ENCODE results near the gene NOP14.
"Not testable (repeated sequence)": the region's sequence is repeated elsewhere in the genome, so short reads cannot be mapped to it uniquely, and the experiment has no call there.

NOP14 gene

DNA sequence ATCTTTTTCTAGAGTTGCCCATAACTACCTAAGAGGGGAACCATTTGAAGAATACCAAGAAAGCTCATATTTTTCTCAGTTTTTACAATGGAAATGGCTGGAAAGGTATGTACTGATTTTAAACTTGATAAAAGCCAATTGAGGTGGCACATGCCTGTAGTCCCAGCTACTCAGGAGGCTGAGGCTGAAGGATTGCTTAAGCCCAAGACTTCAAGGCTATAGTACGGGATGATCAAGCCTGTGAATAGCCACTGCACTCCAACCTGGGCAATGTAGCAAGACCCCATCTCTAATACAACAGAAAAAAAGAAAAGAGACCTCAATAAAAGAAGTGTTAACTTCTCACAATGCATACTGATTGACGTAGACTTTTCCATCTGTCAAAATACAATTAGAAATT lies 44.5 kb upstream of the NOP14 start:
- H3K36me3 ChIP-seq (ENCODE audit: control insufficient read depth, insufficient read depth, low read length): no peaks in the 10 kb centered on the region
- WGBS (ENCODE audit: extremely low coverage, insufficient coverage, low lambda C conversion rate): no CpG with 5 or more reads among the region's 2 CpGs
- H3K18ac ChIP-seq (ENCODE audit: low read length): no peak overlapping the region

DNA sequence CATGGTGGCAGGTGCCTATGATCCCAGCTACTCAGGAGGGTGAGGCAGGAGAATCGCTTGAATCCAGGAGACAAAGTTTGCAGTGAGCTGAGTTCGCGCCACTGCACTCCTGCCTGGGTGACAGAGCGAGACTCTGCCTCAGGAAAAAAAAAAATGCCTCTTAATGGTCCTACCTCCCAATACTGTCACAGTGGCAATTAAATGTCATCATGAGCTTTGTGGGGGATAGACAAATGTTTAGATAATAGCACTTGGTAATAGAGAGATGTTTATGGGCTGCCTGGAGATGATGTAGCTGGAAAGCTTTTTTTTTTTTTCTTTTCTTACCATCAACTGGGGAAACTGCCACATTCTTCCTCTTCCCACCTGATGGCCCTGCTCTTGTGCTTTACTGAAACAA lies 33.2 kb upstream of the NOP14 start:
- no CpG with 5 or more reads among the region's 4 CpGs for WGBS (ENCODE audit: extremely low coverage, insufficient coverage, low lambda C conversion rate)
- Histone ChIP-seq H2BK120ac (ENCODE audit: low read depth, low read length) (no peak overlapping the region), H3K4me2 (ENCODE audit: low read length) (no peak overlapping the region), H2BK5ac (ENCODE audit: low read length) (no peak overlapping the region), H3K27me3 (ENCODE audit: insufficient read depth, low read length, poor library complexity) (no peaks in the 10 kb centered on the region), H3K9ac (ENCODE audit: low read length) (no peak overlapping the region), H3K36me3 (ENCODE audit: control insufficient read depth, insufficient read depth, low read length) (no peaks in the 10 kb centered on the region), H3K18ac (ENCODE audit: low read length) (no peak overlapping the region), H4K8ac (ENCODE audit: low read depth, low read length) (no peak overlapping the region), H3K4ac (ENCODE audit: low read depth, low read length) (no peak overlapping the region), H3K27ac (ENCODE audit: low read depth, low read length) (no peak overlapping the region), H3K79me2 (ENCODE audit: control insufficient read depth, insufficient read depth, low read length) (no peaks in the 10 kb centered on the region), H4K5ac (ENCODE audit: low read length) (no peak overlapping the region), H3K79me1 (ENCODE audit: low read length) (no peaks in the 10 kb centered on the region), H3K4me1 (ENCODE audit: control insufficient read depth, low read depth, low read length) (no peaks in the 10 kb centered on the region), H3K56ac (ENCODE audit: low read length) (no peak overlapping the region), H2AK5ac (ENCODE audit: low read length) (no peak overlapping the region), H3K4me3 (ENCODE audit: low read length) (no peak overlapping the region), H3K23ac (ENCODE audit: low read length) (no peak overlapping the region), H2BK15ac (replicated peaks; ENCODE audit: low read depth) (no peak overlapping the region)
- no peak for DNase-seq

More for the DNA sequence above, 44.5 kb upstream of the NOP14 start:
- Histone ChIP-seq H3K79me2 (ENCODE audit: control insufficient read depth, insufficient read depth, low read length) (no peaks in the 10 kb centered on the region), H3K23ac (ENCODE audit: low read length) (no peak overlapping the region), H3K4me1 (ENCODE audit: control insufficient read depth, low read depth, low read length) (no peaks in the 10 kb centered on the region), H3K4me2 (ENCODE audit: low read length) (no peak overlapping the region), H3K4ac (ENCODE audit: low read depth, low read length) (no peak overlapping the region), H4K5ac (ENCODE audit: low read length) (no peak overlapping the region), H3K27ac (ENCODE audit: low read depth, low read length) (no peak overlapping the region), H3K79me1 (ENCODE audit: low read length) (no peaks in the 10 kb centered on the region), H2BK120ac (ENCODE audit: low read depth, low read length) (no peak overlapping the region), H3K9ac (ENCODE audit: low read length) (no peak overlapping the region), H2BK5ac (ENCODE audit: low read length) (no peak overlapping the region), H3K56ac (ENCODE audit: low read length) (no peak overlapping the region), H4K8ac (ENCODE audit: low read depth, low read length) (no peak overlapping the region), H3K4me3 (ENCODE audit: low read length) (no peak overlapping the region), H2AK5ac (ENCODE audit: low read length) (no peak overlapping the region), H3K27me3 (ENCODE audit: insufficient read depth, low read length, poor library complexity) (no peaks in the 10 kb centered on the region), H2BK15ac (replicated peaks; ENCODE audit: low read depth) (no peak overlapping the region)
- DNase-seq: no peak

DNA sequence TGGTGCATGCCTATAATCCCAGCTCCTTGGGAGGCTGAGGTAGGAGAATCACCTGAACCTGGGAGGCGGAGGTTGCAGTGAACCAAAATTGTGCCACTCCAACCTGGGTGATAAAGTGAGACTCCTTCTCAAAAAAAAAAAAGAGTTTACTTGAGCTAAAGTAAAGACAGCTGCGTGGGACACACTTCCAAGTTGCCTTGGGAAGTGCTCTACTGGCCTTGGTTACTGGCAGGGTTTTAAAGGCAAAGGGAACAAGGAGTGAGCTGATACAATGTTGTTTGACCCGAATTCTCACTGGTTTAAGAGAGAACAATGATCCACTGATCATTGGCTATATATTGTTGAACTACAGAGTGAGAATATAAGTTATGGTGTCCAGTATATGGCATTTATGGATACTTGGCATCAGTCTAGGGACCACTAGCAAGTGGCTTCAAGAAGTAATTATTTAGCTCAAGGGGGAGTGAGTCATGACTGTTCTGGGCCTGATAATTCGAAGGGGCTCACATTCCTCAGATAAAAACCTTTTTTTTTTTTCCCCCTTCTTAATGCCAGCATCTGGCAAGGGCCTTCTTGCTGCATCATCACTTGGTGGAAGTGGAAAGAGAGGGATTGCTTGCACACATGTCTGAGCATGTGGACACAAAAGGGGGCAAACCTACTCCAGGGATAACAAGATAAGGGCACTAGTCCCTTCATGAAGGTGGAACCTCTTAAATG lies 32.5 kb upstream of the NOP14 start:
- DNase-seq: no peak
- Histone ChIP-seq H2BK5ac (ENCODE audit: low read length) (no peak overlapping the region), H3K4me1 (ENCODE audit: control insufficient read depth, low read depth, low read length) (no peaks in the 10 kb centered on the region)

DNA sequence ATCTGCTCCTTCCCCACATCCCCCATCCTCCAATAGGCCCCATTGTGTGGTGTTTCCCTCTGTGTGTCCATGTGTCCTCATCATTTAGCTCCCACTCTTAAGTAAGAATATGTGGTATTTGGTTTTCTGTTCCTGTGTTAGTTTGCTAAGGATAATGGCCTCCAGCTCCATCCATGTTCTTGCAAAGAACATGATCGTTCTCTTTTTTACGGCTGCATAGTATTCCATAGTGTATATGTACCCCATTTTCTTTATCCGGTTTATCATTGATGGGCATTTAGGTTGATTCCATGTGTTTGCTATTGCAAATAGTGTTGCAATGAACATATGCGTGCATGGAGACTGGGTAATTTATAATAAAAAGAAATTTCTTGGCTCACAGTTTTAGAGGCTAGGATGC lies 31.7 kb upstream of the NOP14 start:
- H3K79me1 ChIP-seq (ENCODE audit: low read length): no peaks in the 10 kb centered on the region
- no peak overlapping the region for H2BK15ac ChIP-seq (replicated peaks; ENCODE audit: low read depth)

More for the DNA sequence above, 32.5 kb upstream of the NOP14 start:
- Histone ChIP-seq H3K79me1 (ENCODE audit: low read length) (no peaks in the 10 kb centered on the region), H3K18ac (ENCODE audit: low read length) (no peak overlapping the region), H3K79me2 (ENCODE audit: control insufficient read depth, insufficient read depth, low read length) (no peaks in the 10 kb centered on the region), H2AK5ac (ENCODE audit: low read length) (no peak overlapping the region), H3K4me2 (ENCODE audit: low read length) (no peak overlapping the region), H3K27me3 (ENCODE audit: insufficient read depth, low read length, poor library complexity) (no peaks in the 10 kb centered on the region), H3K4me3 (ENCODE audit: low read length) (no peak overlapping the region), H4K5ac (ENCODE audit: low read length) (no peak overlapping the region), H2BK15ac (replicated peaks; ENCODE audit: low read depth) (no peak overlapping the region), H3K23ac (ENCODE audit: low read length) (no peak overlapping the region), H3K27ac (ENCODE audit: low read depth, low read length) (no peak overlapping the region), H3K56ac (ENCODE audit: low read length) (no peak overlapping the region), H3K9ac (ENCODE audit: low read length) (no peak overlapping the region), H3K36me3 (ENCODE audit: control insufficient read depth, insufficient read depth, low read length) (no peaks in the 10 kb centered on the region), H2BK120ac (ENCODE audit: low read depth, low read length) (no peak overlapping the region), H4K8ac (ENCODE audit: low read depth, low read length) (no peak overlapping the region), H3K4ac (ENCODE audit: low read depth, low read length) (no peak overlapping the region)
- WGBS (ENCODE audit: extremely low coverage, insufficient coverage, low lambda C conversion rate): no CpG with 5 or more reads among the region's 4 CpGs

GRCh38 chr4:2991243-2991642 lies 28.0 kb upstream of the NOP14 start:
- H3K56ac ChIP-seq (ENCODE audit: low read length): no peak overlapping the region
- no peaks in the 10 kb centered on the region for H3K79me1 ChIP-seq (ENCODE audit: low read length)
- no peak overlapping the region for H2AK5ac ChIP-seq (ENCODE audit: low read length)
- H2BK5ac ChIP-seq (ENCODE audit: low read length): no peak overlapping the region
- H3K23ac ChIP-seq (ENCODE audit: low read length): no peak overlapping the region
- no peak for DNase-seq
- no peak overlapping the region for H2BK15ac ChIP-seq (replicated peaks; ENCODE audit: low read depth)
- H3K27me3 ChIP-seq (ENCODE audit: insufficient read depth, low read length, poor library complexity): no peaks in the 10 kb centered on the region
- H3K9ac ChIP-seq (ENCODE audit: low read length): no peak overlapping the region
- no peak overlapping the region for H3K27ac ChIP-seq (ENCODE audit: low read depth, low read length)
- H3K4me3 ChIP-seq (ENCODE audit: low read length): no peak overlapping the region
- H3K4me1 ChIP-seq (ENCODE audit: control insufficient read depth, low read depth, low read length): no peaks in the 10 kb centered on the region
- no peak overlapping the region for H4K8ac ChIP-seq (ENCODE audit: low read depth, low read length)
- no peak overlapping the region for H3K4ac ChIP-seq (ENCODE audit: low read depth, low read length)
- no peak overlapping the region for H4K5ac ChIP-seq (ENCODE audit: low read length)
- H2BK120ac ChIP-seq (ENCODE audit: low read depth, low read length): no peak overlapping the region
- no peaks in the 10 kb centered on the region for H3K79me2 ChIP-seq (ENCODE audit: control insufficient read depth, insufficient read depth, low read length)
- H3K18ac ChIP-seq (ENCODE audit: low read length): no peak overlapping the region
- no CpG with 5 or more reads among the region's 4 CpGs for WGBS (ENCODE audit: extremely low coverage, insufficient coverage, low lambda C conversion rate)
- no peaks in the 10 kb centered on the region for H3K36me3 ChIP-seq (ENCODE audit: control insufficient read depth, insufficient read depth, low read length)
- H3K4me2 ChIP-seq (ENCODE audit: low read length): no peak overlapping the region

More for the DNA sequence above, 31.7 kb upstream of the NOP14 start:
- H3K4me1 ChIP-seq (ENCODE audit: control insufficient read depth, low read depth, low read length): no peaks in the 10 kb centered on the region
- no peaks in the 10 kb centered on the region for H3K36me3 ChIP-seq (ENCODE audit: control insufficient read depth, insufficient read depth, low read length)
- H3K9ac ChIP-seq (ENCODE audit: low read length): no peak overlapping the region
- H2BK5ac ChIP-seq (ENCODE audit: low read length): no peak overlapping the region
- H3K79me2 ChIP-seq (ENCODE audit: control insufficient read depth, insufficient read depth, low read length): no peaks in the 10 kb centered on the region
- no peak overlapping the region for H3K23ac ChIP-seq (ENCODE audit: low read length)
- no peak overlapping the region for H4K8ac ChIP-seq (ENCODE audit: low read depth, low read length)
- no peak overlapping the region for H3K4me2 ChIP-seq (ENCODE audit: low read length)
- H2BK120ac ChIP-seq (ENCODE audit: low read depth, low read length): no peak overlapping the region
- H3K56ac ChIP-seq (ENCODE audit: low read length): no peak overlapping the region
- H2AK5ac ChIP-seq (ENCODE audit: low read length): no peak overlapping the region
- H3K27ac ChIP-seq (ENCODE audit: low read depth, low read length): no peak overlapping the region
- WGBS (ENCODE audit: extremely low coverage, insufficient coverage, low lambda C conversion rate): no CpG with 5 or more reads among the region's 4 CpGs
- H3K27me3 ChIP-seq (ENCODE audit: insufficient read depth, low read length, poor library complexity): no peaks in the 10 kb centered on the region
- no peak overlapping the region for H4K5ac ChIP-seq (ENCODE audit: low read length)
- no peak for DNase-seq
- H3K18ac ChIP-seq (ENCODE audit: low read length): no peak overlapping the region
- no peak overlapping the region for H3K4me3 ChIP-seq (ENCODE audit: low read length)
- H3K4ac ChIP-seq (ENCODE audit: low read depth, low read length): no peak overlapping the region

GRCh38 chr4:2983715-2984114 lies 20.5 kb upstream of the NOP14 start:
- H3K79me1 ChIP-seq (ENCODE audit: low read length); H3K4me2 ChIP-seq (ENCODE audit: low read length); H4K5ac ChIP-seq (ENCODE audit: low read length); H2BK120ac ChIP-seq (ENCODE audit: low read depth, low read length); H3K4me1 ChIP-seq (ENCODE audit: control insufficient read depth, low read depth, low read length); H3K4me3 ChIP-seq (ENCODE audit: low read length); H3K36me3 ChIP-seq (ENCODE audit: control insufficient read depth, insufficient read depth, low read length); H3K27me3 ChIP-seq (ENCODE audit: insufficient read depth, low read length, poor library complexity); H3K4ac ChIP-seq (ENCODE audit: low read depth, low read length); H3K27ac ChIP-seq (ENCODE audit: low read depth, low read length); H3K18ac ChIP-seq (ENCODE audit: low read length); H3K23ac ChIP-seq (ENCODE audit: low read length); H2BK15ac ChIP-seq (replicated peaks; ENCODE audit: low read depth); DNase-seq; H3K56ac ChIP-seq (ENCODE audit: low read length); H3K79me2 ChIP-seq (ENCODE audit: control insufficient read depth, insufficient read depth, low read length); H4K8ac ChIP-seq (ENCODE audit: low read depth, low read length); H3K9ac ChIP-seq (ENCODE audit: low read length); H2BK5ac ChIP-seq (ENCODE audit: low read length); H2AK5ac ChIP-seq (ENCODE audit: low read length): not testable (repeated sequence)
- no CpG with 5 or more reads among the region's 7 CpGs for whole genome bisulfite sequencing (ENCODE audit: extremely low coverage, insufficient coverage, low lambda C conversion rate)
